Islet of Langerhans (tissue), 1 donor: Measurements from ENCODE around the gene RAPGEF4.

ENCODE experiments used
- FAIRE-seq: peaks from one replicate; lab custom pipeline; 2011; peaks lifted over from hg19 to GRCh38; lab: Jason Lieb, UNC

The RAPGEF4 gene

GRCh38 chr2:172970660-172971059 lies 235.0 kb downstream of the RAPGEF4 start:
- no peak for FAIRE-seq

GRCh38 chr2:172972005-172972619 lies 236.5 kb downstream of the RAPGEF4 start:
- no peak for FAIRE-seq

GRCh38 chr2:172974762-172975161 lies 239.1 kb downstream of the RAPGEF4 start:
- no peak for FAIRE-seq

GRCh38 chr2:172976116-172976515 lies 240.5 kb downstream of the RAPGEF4 start:
- FAIRE-seq: no peak

DNA sequence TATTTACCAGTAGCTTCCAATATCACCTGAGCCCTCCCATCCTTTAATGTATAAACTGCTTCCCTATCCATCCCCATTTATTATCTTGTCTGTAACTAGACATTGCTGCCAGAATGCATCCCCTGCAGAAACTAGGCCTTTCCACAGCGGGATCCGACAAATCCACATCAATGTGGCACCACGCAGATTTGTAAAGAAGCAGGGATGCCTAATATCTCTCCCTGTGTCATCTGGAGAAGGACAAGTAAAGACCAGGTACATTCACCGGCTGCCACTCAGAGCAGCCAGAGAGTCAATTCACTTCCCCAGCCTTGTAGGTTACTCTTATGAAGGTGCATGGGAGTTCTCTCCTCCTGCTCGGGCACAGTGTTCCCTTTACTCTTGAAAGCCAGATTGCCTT lies 241.2 kb downstream of the RAPGEF4 start:
- FAIRE-seq: no peak

DNA sequence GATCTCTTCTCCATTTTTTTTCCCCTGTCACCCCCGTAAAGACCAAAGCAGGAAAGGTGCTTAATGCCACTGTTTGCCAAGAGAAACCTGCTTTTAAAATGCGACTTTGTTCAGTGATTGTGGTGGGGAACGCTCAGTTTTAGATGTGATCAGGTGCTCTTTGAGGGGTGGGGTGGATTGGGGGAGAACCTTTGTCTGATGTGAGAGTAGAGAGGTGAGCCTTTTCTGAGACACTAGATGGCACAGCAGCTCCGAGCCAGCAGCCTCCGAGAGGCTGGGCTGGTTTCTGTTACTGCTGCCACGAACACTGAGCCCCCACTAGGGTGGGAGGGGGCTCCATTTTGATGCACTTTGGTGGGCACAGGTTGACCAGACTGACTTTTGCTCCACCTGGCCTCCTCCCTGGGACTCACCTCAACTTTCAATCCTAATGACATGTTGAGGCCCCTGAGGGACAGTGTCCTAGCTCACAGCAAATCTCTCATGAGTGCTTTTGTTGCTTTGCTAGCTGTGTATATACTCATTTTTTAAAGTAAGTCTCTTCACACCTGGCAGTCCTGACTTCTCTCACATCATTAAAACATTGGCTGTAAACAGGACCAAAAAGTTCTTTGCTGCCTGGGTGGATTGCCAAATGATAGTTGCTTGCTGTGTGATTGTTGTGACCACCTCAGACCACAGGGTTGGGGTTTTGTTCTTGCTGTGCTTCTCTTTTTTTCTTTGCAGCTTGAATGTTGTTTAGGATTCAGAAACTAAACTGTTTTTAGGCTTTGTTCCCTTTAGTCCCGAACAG lies 241.8 kb downstream of the RAPGEF4 start:
- FAIRE-seq: no peak

- FAIRE-seq: no peak
These were observed 242.4 kb downstream of the RAPGEF4 start for GRCh38 chr2:172978063-172978383.

GRCh38 chr2:172985139-172985892 lies 249.7 kb downstream of the RAPGEF4 start:
- FAIRE-seq: no peak

GRCh38 chr2:172986040-172986439 lies 250.4 kb downstream of the RAPGEF4 start:
- FAIRE-seq: no peak

- no peak for FAIRE-seq
These were observed 253.1 kb downstream of the RAPGEF4 start for GRCh38 chr2:172988728-172989127.

- no peak for FAIRE-seq
These were observed 255.4 kb downstream of the RAPGEF4 start for GRCh38 chr2:172991031-172991430.

- FAIRE-seq: no peak
These were observed 257.5 kb downstream of the RAPGEF4 start for GRCh38 chr2:172993139-172993538.

- no peak for FAIRE-seq
These were observed 258.5 kb downstream of the RAPGEF4 start for GRCh38 chr2:172993931-172994717.

- FAIRE-seq: no peak
These were observed 259.2 kb downstream of the RAPGEF4 start for GRCh38 chr2:172994864-172995263.

DNA sequence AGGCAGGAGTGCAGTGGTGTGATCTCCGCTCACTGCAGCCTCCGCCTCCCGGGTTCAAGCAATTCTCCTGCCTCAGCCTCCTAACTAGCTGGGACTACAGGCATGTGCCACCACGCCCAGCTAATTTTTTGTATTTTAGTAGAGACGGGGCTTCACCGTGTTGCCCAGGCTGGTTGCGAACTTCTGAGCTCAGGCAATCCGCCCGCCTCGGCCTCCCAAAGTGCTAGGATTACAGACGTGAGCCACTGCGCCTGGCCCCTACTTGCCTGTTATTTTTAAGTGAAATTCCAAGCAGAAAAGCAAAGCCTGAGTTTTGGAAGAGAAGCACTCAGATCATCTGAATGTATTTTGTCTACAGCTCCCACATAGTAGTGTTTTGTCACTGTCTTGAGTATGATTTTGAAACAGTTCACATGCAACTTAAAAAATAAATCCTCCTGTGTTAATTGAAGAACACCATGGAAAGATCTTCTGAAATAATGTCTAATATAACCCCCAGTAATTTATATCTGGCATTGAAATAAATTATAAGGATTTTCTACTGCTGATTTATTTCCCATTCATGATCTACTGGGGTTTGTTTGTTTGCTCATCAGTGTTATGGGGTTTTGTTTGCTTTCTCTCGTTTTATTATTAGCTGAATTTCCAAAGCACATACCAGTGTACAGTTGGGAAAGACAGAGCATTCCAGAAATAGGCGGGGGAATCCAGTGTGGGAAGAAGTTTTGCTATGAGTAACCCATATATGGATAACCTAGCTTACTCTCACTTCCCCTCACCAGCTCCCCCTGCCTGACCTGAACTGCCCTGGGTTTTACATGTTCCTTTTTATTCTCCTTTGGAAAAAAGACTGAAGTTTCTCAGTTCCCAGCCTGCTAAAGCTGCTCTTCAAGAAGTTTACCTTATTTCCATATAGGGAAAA lies 259.9 kb downstream of the RAPGEF4 start:
- no peak for FAIRE-seq

DNA sequence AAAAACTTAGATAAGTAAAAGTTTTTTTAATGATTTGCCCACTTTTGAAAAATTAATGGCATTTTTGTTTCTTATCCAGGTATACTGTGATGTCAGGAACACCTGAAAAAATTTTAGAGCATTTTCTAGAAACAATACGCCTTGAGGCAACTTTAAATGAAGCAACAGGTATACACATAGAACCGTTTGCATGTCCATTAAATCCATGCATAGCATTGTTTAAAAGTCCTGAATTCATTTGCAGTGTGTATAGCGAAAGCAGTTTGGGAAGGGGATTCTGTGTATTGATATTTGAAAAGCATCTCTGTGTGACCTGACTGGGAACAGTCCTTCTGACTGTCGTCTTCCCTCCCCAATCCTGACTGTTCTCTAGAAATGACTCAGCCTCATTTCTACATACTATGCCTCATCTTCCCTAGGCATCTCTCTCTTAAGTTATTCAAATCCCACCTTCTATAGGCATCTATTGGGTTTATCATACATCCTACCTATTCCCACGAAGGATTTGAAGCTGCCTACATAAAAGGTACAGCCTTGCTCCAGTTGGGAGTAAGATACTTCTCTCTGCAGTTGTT lies 260.8 kb downstream of the RAPGEF4 start:
- FAIRE-seq: no peak

DNA sequence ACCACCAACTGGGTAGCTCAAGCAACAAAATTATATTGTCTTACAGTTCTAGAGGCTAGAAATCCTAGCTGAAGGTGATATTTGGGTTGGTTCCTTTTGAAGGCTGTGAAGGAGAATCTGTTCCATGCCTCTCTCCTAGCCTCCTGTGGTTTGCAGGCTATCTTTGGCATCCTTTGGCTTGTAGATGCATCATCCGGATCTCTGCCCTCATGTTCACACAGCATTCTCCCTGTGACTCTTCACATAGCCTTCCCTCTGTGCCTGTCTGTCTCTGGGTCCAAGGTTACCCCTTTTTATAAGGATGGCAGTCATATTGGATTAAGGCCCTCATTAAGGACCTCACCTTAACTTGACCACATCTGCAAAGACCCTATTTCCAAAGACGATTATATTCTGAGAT lies 261.4 kb downstream of the RAPGEF4 start:
- FAIRE-seq: no peak

- no peak for FAIRE-seq
These were observed 263.1 kb downstream of the RAPGEF4 start for GRCh38 chr2:172998547-172999272.

DNA sequence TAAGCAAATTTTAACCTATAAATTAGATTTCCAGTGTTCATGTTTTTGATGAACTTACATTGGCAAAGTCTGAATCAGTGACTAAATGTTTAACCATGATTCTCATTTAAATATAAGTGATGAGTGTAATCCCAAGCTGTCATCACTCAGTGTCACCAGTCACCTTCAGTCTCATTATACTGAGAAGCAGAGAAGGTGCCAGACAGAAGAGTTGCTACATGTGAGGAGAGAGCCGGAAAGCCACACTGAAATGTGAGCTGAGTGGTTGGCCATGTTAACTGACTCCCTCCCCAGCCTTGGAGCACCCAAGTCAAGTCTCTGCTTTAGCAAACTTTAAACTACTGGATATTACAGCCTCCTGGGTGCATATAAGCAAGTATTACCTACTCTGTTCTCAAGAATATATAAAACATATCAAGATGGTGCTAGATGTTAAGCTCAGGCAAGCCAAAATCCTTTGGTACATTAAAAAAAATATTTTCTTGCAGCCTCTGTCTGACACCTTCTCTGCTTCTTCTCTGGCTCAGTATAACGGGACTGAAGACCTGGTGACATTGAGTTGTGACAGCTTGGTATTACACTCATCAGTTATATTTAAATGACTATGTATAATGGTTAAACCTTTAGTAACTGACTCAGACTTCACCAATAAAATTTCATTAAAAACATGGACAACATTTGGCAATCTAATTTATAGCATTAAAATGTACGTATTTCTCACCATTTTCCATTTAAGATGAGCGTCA lies 264.2 kb downstream of the RAPGEF4 start:
- no peak for FAIRE-seq
